AG20443 (cell line): Measurements from ENCODE around the gene CD52.

Source experiments
- DNase-seq: peaks from one replicate; pipeline ENCODE4 v3.0.0; 2012; ENCODE audit warnings: low spot score, mixed read lengths

The CD52 gene, protein sequence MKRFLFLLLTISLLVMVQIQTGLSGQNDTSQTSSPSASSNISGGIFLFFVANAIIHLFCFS

DNA sequence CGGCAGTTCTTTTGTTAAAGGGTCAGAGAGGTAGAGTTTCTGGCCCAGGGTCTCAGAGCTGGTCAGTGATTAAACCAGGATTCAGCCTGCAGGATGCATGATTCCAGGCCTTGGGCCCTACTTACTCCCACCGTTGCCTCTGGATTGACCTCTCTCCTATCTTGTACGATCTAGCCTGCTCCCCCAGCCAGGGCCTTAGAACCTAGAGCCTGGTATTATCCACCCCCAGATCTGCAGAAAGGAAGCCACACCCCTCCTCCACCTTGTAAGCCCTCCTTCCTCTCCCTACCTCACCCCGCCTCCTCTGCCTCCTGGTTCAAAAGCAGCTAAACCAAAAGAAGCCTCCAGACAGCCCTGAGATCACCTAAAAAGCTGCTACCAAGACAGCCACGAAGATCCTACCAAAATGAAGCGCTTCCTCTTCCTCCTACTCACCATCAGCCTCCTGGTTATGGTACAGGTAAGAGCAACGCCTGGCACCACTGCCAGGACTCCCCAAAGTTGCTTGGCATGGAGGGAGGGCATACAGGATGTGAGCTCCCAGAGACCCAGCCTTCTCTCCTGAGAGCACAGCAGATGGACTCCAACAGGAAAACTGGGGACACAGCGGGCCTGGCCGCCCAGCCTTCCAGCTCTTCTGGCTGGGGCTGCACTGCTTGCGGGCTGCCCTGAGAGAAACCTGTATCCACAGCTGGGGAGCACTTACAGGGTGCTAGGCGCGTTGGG is at the start of gene CD52:
TSS of gene CD52 (plus strand) at position 347 of the 726 bp plus-strand sequence. CDS start at position 407, 60 bp downstream.
- no peak for DNase-seq

DNA sequence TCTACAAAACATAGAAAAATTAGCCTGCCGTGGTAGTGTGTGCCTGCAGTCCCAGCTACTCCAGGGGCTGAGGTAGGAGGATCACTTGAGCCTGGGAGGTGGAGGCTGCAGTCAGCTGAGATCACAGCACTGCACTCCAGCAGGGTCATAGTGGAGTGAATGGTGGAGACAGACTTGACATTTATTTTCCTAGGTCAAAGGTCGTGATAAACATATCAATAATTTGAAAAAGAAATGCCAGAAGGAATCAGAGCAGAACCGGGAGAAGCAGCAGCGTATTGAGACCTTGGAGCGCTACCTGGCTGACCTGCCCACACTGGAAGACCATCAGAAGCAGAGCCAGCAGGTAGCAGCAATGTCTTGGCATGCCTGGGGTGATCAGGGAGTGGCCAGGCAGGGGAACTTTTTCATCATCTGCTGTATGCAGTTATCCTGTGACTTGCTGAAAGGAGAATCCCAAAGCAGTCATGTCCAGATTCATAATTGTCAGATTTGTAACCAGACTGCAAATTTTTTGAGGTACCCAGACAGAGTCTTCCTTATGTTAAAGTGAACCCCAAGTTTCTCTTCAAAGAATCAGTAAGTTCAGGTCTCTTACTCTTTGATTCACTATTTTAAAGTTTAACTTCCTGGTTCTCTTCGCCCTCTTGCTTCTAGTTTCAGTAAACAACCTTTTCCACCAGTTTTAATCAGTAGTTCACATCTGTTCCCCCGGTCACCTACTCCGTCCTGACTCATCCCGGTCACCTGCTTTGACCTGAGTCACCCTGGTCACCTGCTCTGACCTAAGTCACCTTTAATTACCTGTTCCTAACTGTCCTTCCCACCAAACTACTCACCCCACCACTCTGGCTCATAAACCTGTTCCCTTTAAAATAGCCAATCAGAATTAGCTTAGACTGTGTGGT is 49.2 kb upstream of the CD52 start:
- no peak for DNase-seq

DNA sequence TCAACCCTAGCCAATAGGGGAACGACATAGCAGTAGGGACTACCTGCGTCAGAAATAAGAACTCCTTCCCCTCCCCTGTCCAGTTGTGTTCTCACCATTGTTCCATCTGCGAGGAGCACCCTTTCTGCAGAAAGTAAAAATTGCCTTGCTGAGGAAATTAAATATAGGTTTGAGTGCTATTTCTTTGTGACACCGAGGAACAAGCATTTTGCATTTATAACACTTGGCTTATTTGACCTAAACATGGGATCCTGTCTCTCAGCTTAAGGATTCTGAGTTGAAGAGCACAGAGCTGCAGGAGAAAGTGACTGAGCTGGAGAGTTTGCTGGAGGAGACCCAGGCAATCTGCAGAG is 48.6 kb upstream of the CD52 start:
- DNase-seq: no peak

DNA sequence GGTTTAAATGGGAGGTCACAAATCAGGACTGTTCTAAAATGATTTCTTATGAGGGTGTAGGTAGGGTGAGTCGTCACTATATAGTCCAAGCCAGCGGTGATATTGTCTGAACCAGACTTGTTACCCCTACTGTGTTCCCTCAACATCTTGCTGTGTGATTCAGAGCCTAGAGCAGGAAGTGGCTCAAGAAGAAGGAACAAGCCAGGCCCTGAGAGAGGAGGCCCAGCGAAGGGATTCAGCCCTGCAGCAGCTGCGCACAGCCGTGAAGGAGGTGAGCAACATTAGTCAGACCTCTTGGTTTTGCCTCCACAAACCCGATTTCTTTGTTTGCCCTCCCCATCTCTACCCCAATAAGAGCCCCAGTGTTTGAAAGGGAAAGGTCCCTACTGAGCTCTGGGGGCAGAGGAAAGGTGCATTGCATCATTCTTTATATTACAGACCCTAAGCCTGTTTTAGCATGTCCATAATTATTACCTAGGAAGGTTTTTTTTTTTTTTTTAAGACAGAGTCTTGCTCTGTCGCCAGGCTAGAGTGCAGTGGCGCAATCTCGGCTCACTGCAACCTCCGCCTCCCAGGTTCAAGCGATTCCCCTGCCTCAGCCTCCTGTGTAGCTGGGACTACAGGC is 42.8 kb upstream of the CD52 start:
- no peak for DNase-seq

DNA sequence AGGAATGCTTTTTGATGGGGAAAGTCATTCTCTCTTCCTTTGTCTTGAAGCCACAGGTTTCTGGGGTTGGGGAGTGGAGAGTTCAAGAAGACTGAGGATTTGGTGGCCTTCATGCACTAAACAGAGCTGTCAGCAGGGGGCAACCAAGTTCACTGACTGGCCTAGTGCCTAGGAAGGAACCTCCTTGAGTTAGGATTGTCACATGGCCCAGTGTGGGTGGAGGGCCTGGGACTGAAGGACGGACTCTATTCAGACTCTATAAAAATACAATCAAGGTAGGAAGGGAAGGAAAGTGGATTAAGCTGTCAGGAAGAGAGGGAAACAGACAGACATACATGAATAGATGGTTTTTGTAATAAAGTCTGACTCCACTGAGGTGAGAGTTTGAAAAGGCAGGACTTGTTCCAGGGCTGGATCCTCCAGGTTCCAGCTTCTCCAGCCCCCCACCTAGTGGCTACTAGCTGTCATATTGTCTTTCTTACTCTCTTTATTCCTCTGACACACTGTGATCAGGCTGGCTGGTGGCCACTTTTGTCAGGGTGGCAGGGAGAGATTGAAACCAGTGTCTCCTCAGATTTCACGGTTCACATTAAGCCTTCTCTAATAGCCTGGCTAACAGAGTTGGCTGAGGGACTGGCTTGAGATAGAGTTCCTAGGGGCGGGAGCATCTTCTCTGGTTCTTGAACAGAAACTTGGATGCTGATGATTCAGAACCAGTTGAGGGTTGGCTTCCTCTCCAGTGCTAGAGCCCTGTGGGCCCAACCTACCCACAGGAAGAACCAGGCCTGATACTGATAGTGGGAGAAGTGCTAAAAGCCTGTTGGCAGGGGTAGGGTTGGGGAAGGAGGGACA is 42.0 kb upstream of the CD52 start:
- peak; percentile 92 for DNase-seq

DNA sequence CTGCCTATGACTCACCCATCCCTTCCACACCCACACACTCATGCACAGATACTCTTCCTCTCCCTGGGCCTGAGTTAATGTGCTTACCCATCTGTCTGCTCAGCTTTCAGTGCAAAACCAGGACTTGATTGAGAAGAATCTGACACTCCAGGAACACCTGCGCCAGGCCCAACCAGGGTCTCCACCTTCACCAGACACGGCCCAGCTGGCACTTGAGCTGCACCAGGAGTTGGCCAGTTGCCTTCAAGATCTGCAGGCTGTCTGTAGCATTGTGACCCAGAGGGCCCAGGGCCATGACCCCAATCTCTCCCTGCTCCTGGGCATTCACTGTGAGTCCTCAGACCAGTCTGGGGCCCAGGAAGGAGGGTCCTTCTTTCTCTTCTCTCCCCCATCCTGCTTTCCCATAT is 41.3 kb upstream of the CD52 start:
- no peak for DNase-seq

DNA sequence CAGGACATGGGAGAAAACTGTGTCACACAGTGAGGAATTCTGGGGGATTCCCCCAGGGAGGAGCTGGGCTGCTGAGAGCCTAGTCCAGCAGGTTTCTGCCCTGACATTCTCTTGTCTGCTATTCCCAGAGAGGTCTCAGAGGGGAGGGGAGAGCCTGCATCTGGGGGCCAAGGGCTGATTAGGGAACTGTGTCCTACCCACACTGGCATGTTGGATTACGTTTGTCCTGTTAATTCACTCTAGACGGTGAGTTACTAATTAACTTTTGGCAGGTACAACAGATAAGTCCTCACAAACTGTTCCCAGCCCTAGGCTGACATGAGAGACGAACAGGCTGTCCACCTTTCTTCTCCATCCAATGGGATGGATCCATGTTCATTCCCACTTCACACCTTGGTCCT is 40.5 kb upstream of the CD52 start:
- DNase-seq: no peak

DNA sequence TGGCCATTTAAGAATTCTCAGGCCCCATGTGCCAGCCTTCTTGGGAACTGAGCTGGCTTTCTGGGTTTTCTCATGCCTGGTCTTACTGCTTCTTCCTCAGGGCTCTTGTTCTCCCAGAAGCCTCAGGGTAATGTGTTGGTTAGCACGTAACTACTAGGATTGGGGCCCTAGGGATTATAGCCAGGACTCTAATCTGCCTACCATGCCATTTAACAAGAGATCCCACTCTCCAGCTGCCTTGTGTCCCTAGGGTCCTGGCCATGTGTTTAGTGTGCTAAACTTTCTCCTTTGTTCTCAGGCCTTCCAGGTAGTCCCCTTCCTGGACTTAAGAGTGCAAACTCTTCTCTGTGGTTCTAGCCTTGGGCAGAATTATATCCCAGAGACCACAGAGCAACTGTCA is 40.0 kb upstream of the CD52 start:
- no peak for DNase-seq

DNA sequence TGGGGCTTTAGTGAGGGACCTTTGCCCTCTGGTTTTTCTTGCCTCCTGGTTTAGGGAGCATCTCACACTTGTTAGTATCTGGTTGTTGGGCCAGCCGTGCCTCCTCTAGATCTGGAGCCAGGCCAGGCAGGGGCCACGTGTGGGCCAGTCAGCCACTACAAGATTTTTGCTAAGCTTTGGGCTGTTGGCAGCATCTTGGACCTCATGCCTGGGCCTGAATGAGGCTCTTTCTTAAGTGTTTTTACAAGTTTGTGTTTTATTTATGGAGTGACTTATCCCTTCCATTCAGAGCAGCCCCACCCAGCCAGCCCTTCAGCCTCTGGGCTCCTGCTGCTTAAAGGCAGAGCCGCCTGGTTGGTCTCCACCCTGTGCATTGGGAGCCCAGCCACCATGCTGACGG is 39.5 kb upstream of the CD52 start:
- DNase-seq: peak; percentile 74

DNA sequence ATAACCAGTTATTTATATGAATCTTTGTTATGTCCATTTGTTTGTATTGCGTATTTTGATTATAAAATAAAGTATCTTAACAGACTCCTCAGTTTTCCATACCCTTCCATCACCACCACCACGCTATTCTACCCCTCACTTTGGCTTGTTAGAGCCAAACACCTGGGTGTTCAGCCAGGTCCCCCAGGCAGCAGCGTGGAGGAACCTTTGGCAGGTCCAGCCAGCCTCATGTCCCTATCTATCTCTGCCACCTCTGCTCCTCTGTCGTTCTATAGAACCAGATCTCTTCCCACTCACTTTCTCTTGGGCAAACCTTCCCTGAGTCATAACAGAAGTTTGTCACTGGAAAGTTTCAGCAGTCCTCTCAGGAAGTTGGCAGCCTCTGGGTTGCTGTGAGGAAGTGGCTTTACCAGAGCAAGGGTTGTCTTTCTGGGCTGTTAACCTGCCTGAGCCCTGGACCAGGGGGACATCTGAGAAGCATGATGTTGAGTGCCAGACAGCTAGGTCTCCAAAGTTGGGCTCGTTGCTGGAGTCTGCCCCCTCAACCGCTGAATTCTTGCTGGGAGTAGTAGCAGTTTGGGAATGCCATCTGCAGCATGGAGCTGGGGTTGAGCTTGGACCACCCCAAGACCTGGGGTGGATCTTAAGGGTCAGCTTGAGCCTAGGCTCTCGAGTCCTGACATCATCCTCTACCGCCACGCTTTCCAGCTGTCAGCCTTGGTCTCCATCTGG is 38.9 kb upstream of the CD52 start:
- DNase-seq: peak; percentile 58

DNA sequence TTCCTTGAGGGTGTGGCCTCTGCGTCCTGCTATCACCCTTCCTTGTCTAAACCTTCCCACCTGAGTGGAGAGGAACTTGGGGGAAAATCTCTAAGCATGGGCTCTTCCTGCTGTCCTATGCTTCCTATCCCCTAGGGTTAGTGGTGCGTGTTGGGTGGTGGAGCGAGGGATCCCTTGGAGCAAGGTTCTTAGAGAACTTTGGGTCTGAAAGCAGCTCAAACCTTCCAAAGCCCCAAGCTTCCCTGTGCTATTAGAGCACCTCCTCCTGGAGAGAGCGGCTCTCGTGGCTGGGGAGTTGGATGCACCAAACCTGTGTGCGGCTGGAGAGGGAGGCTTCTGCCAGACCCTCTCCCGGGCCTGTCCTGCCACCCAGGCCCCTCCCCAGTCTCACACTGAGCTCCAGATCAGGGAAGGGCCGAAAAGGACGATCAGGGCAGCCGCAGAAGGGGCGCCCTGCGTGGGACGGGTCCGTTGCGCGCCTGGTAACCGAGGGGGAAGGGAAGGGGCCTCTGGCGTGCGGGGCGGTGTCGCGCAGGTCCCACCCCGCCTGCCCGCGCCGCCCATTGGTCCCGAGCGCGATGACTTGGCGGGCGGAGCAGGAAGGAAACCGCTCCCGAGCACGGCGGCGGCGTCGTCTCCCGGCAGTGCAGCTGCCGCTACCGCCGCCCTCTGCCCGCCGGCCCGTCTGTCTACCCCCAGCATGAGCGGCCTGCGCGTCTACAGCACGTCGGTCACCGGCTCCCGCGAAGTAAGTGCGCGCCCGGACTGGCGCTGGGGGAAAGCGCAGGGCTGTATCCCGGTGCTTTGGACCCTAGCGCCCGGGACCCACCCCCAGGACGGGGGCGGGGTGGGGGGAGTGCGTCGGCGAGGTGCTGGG is 38.1 kb upstream of the CD52 start, which contains the start of gene SH3BGRL3:
TSS of gene SH3BGRL3 (plus strand) at position 631 of the 877 bp plus-strand sequence. CDS start at position 701, 70 bp downstream.
- DNase-seq: peak; percentile 93

DNA sequence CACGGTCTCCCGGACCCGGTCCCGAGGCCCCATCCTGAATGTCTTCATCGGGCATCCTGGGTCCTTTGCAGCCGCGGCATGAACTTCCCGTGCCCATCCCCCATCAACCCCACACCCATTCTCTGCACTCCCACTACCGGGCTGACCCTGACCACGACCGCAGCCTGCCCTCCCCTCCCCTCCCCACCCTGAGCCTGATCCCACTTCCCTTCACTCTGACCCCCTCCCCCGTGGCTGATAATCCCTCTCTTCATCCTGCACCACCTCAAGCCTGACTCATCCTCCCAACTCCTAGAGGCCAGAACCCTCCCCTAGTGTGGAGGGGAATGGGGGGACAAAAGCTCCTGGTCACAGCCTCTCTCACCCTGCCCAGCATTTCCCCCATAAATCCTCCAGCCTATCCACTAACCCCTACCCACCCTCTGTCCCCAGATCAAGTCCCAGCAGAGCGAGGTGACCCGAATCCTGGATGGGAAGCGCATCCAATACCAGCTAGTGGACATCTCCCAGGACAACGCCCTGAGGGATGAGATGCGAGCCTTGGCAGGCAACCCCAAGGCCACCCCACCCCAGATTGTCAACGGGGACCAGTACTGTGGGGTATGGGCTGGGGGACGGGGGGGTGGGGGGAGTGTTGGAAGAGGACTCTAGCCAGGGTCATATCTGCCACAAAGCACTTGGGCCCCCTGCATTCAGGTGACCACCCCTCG is 37.3 kb upstream of the CD52 start:
- DNase-seq: peak; percentile 50

DNA sequence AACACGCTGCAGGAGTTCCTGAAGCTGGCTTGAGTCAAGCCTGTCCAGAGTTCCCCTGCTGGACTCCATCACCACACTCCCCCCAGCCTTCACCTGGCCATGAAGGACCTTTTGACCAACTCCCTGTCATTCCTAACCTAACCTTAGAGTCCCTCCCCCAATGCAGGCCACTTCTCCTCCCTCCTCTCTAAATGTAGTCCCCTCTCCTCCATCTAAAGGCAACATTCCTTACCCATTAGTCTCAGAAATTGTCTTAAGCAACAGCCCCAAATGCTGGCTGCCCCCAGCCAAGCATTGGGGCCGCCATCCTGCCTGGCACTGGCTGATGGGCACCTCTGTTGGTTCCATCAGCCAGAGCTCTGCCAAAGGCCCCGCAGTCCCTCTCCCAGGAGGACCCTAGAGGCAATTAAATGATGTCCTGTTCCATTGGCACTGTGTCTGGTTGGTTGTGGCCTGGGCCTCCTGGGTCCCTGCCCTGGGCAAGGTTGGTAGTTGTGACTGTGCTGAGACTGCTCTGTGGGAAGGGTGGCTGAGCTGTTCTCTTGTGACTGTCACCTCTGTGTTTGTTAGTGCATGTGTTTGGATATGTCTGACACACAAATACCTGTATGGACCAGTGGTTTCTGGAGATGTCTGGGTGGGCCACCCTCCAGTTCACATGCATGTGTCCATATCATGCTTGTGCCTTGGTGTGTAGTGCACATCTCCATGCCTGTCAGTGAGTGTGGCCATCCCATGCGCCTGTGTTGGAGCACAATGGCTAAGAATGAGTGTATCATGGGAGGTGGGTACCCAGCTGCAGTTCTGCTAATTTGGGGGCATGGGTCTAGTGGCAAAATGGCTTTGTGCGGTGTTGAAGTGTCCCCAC is 36.4 kb upstream of the CD52 start:
- no peak for DNase-seq

DNA sequence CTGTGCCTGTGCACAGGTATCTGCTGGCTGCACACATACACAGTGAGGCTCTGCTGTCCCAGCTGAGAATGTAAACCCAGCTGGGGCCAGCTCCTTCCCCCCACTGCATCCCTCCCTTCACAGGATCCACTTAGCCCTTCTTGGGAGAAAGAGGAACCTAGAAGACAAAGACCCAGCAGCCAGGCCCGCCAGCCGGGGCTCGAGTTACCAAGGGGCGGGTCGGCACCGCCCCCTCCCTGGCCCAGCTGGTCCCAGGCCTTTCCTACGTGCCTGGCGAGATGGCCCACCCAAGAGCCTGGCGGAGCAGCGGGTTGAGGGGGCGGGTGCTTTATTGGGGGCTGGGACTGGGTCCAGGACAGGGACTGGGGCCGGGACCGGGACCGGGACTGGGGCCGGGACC is 35.8 kb upstream of the CD52 start:
- DNase-seq: no peak

DNA sequence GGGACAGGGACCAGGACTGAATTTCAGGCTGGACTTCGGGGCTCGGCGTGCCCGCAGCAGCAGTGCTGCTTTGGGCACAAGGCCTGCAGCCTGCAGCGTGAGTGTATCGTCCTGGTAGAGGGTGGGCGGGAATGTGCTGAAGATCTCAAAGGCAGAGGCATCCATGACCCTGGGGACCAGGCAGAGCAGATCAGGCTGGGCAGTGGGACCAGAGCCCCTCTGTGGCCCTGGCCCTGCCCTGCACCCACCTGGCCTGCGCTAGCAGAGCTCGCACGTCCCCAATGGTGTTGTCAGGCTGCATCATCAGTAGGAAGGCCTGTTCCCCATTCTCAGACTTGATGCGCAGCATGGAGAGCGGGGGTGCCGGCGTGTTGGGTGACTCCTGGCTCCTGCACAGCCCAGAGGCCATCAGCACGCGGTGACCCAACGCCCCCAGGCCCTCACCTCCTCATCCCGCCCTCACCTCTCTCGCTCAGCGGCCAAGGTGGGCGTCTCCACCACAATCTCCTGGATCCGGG is 35.3 kb upstream of the CD52 start:
- no peak for DNase-seq

DNA sequence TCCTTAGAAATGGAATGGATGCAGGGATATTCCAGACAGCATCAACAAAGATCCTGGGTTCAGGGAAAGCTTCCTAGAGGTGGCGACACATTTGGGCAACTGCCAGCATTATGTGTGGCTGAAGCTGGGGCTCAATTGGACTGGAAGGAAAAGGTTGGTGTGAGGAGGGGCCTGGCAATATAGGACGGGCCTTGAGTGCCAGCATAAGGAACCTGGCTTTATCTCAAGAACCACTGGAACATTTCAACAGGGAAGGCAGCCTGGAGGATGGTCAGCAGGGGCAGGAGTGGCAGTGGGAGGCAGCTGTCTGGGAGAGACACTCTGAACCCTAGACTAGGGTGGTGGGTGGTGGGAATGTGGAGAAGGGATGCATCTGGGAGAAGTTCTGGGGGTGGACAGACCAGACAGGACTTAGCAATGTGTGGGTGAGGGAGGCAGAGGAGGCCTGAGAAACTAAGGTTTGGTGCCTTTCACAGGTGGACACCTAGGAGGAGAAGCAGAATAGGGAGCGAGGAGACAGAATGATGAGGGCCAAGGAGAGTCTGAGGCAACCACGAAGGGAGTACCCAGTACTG is 34.4 kb upstream of the CD52 start:
- no peak for DNase-seq

DNA sequence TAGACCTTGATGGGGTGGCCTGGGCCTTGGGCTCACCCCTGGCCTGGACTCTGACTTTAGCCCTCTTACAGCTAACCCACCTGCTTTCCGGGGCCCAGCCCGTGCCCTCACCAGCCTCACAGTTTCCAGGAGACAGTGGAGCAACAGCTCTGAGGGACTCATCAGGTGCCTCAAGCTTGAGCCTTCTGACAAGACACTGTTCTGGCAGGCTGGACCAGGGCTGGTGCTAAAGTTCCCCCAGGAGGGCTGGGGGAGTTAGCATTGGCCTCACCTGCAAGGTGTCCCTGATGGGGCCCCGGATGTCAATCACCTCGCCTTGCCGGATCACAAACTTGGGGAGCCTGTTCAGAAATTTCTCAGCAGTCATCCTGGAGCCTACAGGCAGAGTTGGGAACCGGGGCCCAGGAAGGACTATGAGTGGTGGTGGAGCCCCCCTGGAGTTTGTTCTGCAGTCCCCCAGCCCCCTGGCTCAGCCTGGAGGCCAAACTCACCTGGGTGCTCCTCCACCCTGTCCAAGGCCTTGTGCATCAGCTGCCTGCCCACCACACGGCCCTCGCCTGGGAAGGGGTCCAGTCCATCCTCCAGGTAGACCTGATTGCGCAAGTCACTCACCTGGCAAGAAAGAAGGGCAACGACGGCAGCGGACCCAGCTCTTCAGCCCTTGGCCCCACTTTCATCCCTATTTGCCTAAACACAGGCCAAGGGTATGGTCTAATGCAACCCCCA is 33.7 kb upstream of the CD52 start:
- DNase-seq: no peak
